ENCODE measurements around the gene NFATC2IP. TPM values are rescaled to one million over a fixed set of nuclear protein-coding genes. Genes with fewer than 3 reads are reported as not detected.

Gene NFATC2IP
- polyA plus RNA-seq, 1 donor from 2014 or later: 39.1 TPM

DNA sequence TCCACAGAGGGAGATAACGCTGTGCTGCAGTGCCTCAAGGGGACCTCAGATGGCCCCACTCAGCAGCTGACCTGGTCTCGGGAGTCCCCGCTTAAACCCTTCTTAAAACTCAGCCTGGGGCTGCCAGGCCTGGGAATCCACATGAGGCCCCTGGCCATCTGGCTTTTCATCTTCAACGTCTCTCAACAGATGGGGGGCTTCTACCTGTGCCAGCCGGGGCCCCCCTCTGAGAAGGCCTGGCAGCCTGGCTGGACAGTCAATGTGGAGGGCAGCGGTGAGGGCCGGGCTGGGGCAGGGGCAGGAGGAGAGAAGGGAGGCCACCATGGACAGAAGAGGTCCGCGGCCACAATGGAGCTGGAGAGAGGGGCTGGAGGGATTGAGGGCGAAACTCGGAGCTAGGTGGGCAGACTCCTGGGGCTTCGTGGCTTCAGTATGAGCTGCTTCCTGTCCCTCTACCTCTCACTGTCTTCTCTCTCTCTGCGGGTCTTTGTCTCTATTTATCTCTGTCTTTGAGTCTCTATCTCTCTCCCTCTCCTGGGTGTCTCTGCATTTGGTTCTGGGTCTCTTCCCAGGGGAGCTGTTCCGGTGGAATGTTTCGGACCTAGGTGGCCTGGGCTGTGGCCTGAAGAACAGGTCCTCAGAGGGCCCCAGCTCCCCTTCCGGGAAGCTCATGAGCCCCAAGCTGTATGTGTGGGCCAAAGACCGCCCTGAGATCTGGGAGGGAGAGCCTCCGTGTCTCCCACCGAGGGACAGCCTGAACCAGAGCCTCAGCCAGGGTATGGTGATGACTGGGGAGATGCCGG is 18.2 kb upstream of the NFATC2IP start:
- H3F3A ChIP-seq (ENCODE audit: insufficient read depth, low read length, poor library complexity, severe bottlenecking): no peaks in the 10 kb centered on the region
- no peak overlapping the region for H3K9ac ChIP-seq (ENCODE audit: low read length)
- H3K9me2 ChIP-seq (ENCODE audit: insufficient read depth, low read length): no peaks in the 10 kb centered on the region
- no peaks in the 10 kb centered on the region for H3K36me3 ChIP-seq (ENCODE audit: insufficient read depth, low read length)
- no peak overlapping the region for H3K4me3 ChIP-seq (ENCODE audit: low read length)
- H3K4me2 ChIP-seq (ENCODE audit: low read length): no peak overlapping the region
- H4K20me1 ChIP-seq (ENCODE audit: insufficient read depth): no peaks in the 10 kb centered on the region
- H3K79me2 ChIP-seq (replicated peaks; ENCODE audit: insufficient read depth, low read length): no peaks in the 10 kb centered on the region
- H3K27ac ChIP-seq (ENCODE audit: low read length): no peak overlapping the region
- H3K27me3 ChIP-seq (ENCODE audit: insufficient read depth, low read depth, low read length): no peaks in the 10 kb centered on the region
- H2AFZ ChIP-seq (ENCODE audit: low read depth, low read length): no peak overlapping the region
- H3K9me3 ChIP-seq (ENCODE audit: low read length): no peaks in the 10 kb centered on the region
- TF ChIP-seq TAF1 (IDR thresholded peaks at IDR 0.05; ENCODE audit: low read depth) (no peak), SMC3 (conservative IDR thresholded peaks at IDR 0.05; ENCODE audit: poor library complexity) (no peak), RAD21 (conservative IDR thresholded peaks at IDR 0.05) (no peak), MXI1 (conservative IDR thresholded peaks at IDR 0.05; ENCODE audit: poor library complexity, severe bottlenecking) (no peak), REST (IDR thresholded peaks at IDR 0.05; ENCODE audit: borderline replicate concordance) (no peak), EP300 (conservative IDR thresholded peaks at IDR 0.05; ENCODE audit: poor library complexity, severe bottlenecking) (no peak), POLR2AphosphoS5 (IDR thresholded peaks at IDR 0.05) (no peak), EZH2 (IDR thresholded peaks at IDR 0.05; ENCODE audit: borderline replicate concordance, insufficient read depth, low read length, poor library complexity, severe bottlenecking) (no peak)
- TF ChIP-seq, protein P1, sequence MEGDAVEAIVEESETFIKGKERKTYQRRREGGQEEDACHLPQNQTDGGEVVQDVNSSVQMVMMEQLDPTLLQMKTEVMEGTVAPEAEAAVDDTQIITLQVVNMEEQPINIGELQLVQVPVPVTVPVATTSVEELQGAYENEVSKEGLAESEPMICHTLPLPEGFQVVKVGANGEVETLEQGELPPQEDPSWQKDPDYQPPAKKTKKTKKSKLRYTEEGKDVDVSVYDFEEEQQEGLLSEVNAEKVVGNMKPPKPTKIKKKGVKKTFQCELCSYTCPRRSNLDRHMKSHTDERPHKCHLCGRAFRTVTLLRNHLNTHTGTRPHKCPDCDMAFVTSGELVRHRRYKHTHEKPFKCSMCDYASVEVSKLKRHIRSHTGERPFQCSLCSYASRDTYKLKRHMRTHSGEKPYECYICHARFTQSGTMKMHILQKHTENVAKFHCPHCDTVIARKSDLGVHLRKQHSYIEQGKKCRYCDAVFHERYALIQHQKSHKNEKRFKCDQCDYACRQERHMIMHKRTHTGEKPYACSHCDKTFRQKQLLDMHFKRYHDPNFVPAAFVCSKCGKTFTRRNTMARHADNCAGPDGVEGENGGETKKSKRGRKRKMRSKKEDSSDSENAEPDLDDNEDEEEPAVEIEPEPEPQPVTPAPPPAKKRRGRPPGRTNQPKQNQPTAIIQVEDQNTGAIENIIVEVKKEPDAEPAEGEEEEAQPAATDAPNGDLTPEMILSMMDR (IDR thresholded peaks at IDR 0.05; ENCODE audit: poor library complexity, severe bottlenecking): no peak

GRCh38 chr16:28933171-28933570 is 17.6 kb upstream of the NFATC2IP start:
- no peaks in the 10 kb centered on the region for H3F3A ChIP-seq (ENCODE audit: insufficient read depth, low read length, poor library complexity, severe bottlenecking)
- H3K4me2 ChIP-seq (ENCODE audit: low read length): no peak overlapping the region
- no peaks in the 10 kb centered on the region for H3K9me2 ChIP-seq (ENCODE audit: insufficient read depth, low read length)
- no peak overlapping the region for H3K4me3 ChIP-seq (ENCODE audit: low read length)
- H3K27ac ChIP-seq (ENCODE audit: low read length): no peak overlapping the region
- H3K36me3 ChIP-seq (ENCODE audit: insufficient read depth, low read length): no peaks in the 10 kb centered on the region
- H3K9ac ChIP-seq (ENCODE audit: low read length): no peak overlapping the region
- no peak overlapping the region for H2AFZ ChIP-seq (ENCODE audit: low read depth, low read length)
- H3K27me3 ChIP-seq (ENCODE audit: insufficient read depth, low read depth, low read length): no peaks in the 10 kb centered on the region
- TF ChIP-seq EP300 (conservative IDR thresholded peaks at IDR 0.05; ENCODE audit: poor library complexity, severe bottlenecking) (no peak), RAD21 (conservative IDR thresholded peaks at IDR 0.05) (no peak), TAF1 (IDR thresholded peaks at IDR 0.05; ENCODE audit: low read depth) (no peak), REST (IDR thresholded peaks at IDR 0.05; ENCODE audit: borderline replicate concordance) (no peak)
- no peaks in the 10 kb centered on the region for H4K20me1 ChIP-seq (ENCODE audit: insufficient read depth)
- no peaks in the 10 kb centered on the region for H3K9me3 ChIP-seq (ENCODE audit: low read length)
- H3K79me2 ChIP-seq (replicated peaks; ENCODE audit: insufficient read depth, low read length): no peaks in the 10 kb centered on the region

Measured in neural cell (in vitro differentiated cells).